ENCODE results near the gene SFT2D2. TPM values are rescaled to one million over a fixed set of nuclear protein-coding genes. Genes with fewer than 3 reads are reported as not detected.
A peak's percentile ranks its signal among the peaks of the same experiment; 100 is the strongest.

Gene SFT2D2
- total RNA-seq, 1 donor from 2014 or later, result 35.1 TPM

GRCh38 chr1:168261390-168261789 lies 35.6 kb downstream of the SFT2D2 start:
- TF ChIP-seq POLR2AphosphoS5 (IDR thresholded peaks at IDR 0.05; ENCODE audit: insufficient read depth in 1 of 2, low read depth in 1 of 2), result peak in 1 of 2 donors; percentile 25
- TF ChIP-seq, protein P1, sequence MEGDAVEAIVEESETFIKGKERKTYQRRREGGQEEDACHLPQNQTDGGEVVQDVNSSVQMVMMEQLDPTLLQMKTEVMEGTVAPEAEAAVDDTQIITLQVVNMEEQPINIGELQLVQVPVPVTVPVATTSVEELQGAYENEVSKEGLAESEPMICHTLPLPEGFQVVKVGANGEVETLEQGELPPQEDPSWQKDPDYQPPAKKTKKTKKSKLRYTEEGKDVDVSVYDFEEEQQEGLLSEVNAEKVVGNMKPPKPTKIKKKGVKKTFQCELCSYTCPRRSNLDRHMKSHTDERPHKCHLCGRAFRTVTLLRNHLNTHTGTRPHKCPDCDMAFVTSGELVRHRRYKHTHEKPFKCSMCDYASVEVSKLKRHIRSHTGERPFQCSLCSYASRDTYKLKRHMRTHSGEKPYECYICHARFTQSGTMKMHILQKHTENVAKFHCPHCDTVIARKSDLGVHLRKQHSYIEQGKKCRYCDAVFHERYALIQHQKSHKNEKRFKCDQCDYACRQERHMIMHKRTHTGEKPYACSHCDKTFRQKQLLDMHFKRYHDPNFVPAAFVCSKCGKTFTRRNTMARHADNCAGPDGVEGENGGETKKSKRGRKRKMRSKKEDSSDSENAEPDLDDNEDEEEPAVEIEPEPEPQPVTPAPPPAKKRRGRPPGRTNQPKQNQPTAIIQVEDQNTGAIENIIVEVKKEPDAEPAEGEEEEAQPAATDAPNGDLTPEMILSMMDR (IDR thresholded peaks at IDR 0.05), result no peak
- no peak for TF ChIP-seq POLR2A (IDR thresholded peaks at IDR 0.05)
- no peaks in the 10 kb centered on the region for H3K27me3 ChIP-seq
- peaks cover 12% of the 10 kb centered on the region for H3K4me1 ChIP-seq
- no peak overlapping the region for H3K4me3 ChIP-seq
- intact Hi-C loops (cut with DNase I), result no loop called here
- no peak overlapping the region for H3K27ac ChIP-seq
- no peaks in the 10 kb centered on the region for H3K9me3 ChIP-seq
- no peaks in the 10 kb centered on the region for H3K36me3 ChIP-seq
- DNase-seq (ENCODE audit: extremely low spot score in 2 of 2), result no peak

DNA sequence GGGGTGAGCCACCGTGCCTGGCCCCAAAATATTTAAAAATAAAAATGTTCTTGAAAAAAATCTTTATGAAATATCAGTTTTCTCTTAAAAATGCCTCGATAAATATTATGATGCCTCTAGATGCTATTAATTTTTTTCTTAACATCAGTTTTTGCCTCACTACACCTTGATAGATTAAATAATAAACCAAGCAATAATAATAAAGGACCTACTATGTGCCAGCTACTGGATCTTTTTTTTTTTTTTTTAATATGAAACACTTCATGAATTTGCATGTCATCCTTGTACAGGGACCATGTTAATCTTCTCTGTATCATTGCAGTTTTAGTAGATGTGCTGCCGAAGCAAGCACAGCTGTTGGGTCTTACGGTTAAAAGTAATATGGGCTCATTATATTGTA lies 37.3 kb downstream of the SFT2D2 start:
- TF ChIP-seq POLR2AphosphoS5 (IDR thresholded peaks at IDR 0.05; ENCODE audit: insufficient read depth in 1 of 2, low read depth in 1 of 2) (no peak), POLR2A (IDR thresholded peaks at IDR 0.05) (no peak)
- TF ChIP-seq, protein P1 (IDR thresholded peaks at IDR 0.05), result no peak
- H3K9me3 ChIP-seq, result no peaks in the 10 kb centered on the region

DNA sequence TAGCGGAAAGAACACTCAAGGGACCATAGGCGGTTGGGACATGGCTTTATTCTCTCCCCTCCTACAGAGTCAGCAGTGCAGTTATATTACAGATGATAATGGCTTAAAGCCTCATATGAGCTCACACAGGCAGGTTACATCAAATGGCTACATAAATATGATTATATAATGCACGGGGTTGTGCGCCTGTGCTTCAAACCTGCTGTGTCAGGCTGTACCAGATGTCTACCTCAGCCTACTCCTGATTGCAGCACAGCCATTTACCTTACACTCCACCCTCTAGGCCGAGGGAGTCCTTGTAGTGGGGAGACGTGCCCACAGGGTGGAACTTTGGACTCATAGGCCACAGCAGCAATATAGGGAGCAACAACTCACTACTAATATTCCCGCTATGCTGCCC lies 38.5 kb downstream of the SFT2D2 start:
- intact Hi-C loops (cut with DNase I), result no loop called here
- H3K9me3 ChIP-seq, result no peaks in the 10 kb centered on the region

More for the DNA sequence above, 37.3 kb downstream of the SFT2D2 start:
- H3K4me3 ChIP-seq, result no peak overlapping the region
- H3K36me3 ChIP-seq, result no peaks in the 10 kb centered on the region
- H3K27ac ChIP-seq, result no peak overlapping the region
- intact Hi-C loops (cut with DNase I), result no loop called here
- no peak for DNase-seq (ENCODE audit: extremely low spot score in 2 of 2)
- H3K4me1 ChIP-seq, result peaks cover 12% of the 10 kb centered on the region
- H3K27me3 ChIP-seq, result no peaks in the 10 kb centered on the region

DNA sequence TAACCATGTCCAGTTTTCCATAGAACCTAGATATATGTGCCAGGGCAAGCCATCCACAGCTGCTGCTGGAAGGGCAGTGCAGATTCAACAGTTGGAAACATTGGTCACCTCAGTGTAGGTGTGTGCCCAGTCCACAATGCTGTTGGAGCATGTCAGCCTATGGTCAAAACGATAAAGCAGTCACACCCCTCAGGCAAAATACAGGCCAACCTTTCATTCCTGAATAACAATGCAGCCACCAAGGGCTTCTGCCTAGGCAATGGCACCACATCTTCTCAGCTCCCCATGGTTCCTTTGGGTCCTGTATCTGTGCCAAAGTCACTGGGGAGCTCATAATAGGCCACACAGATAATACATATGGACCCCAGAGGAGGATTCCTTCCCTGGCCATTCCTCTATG lies 39.8 kb downstream of the SFT2D2 start:
- intact Hi-C loops (cut with DNase I), result no loop called here
- H3K4me3 ChIP-seq, result no peak overlapping the region
- H3K4me1 ChIP-seq, result peaks cover 12% of the 10 kb centered on the region

More for the DNA sequence above, 38.5 kb downstream of the SFT2D2 start:
- Histone ChIP-seq H3K4me1 (peaks cover 12% of the 10 kb centered on the region), H3K27me3 (no peaks in the 10 kb centered on the region), H3K27ac (no peak overlapping the region), H3K36me3 (no peaks in the 10 kb centered on the region), H3K4me3 (no peak overlapping the region)
- no peak for DNase-seq (ENCODE audit: extremely low spot score in 2 of 2)
- TF ChIP-seq, protein P1 (IDR thresholded peaks at IDR 0.05), result no peak
- TF ChIP-seq POLR2AphosphoS5 (IDR thresholded peaks at IDR 0.05; ENCODE audit: insufficient read depth in 1 of 2, low read depth in 1 of 2) (no peak), POLR2A (IDR thresholded peaks at IDR 0.05) (no peak)

GRCh38 chr1:168266644-168267186 lies 40.9 kb downstream of the SFT2D2 start:
- Histone ChIP-seq H3K27ac (no peak overlapping the region), H3K4me1 (peaks cover 4% of the 10 kb centered on the region), H3K27me3 (no peaks in the 10 kb centered on the region), H3K4me3 (no peak overlapping the region), H3K9me3 (no peaks in the 10 kb centered on the region), H3K36me3 (no peaks in the 10 kb centered on the region)
- TF ChIP-seq POLR2AphosphoS5 (IDR thresholded peaks at IDR 0.05; ENCODE audit: insufficient read depth in 1 of 2, low read depth in 1 of 2) (no peak), POLR2A (IDR thresholded peaks at IDR 0.05) (no peak)
- TF ChIP-seq, protein P1 (IDR thresholded peaks at IDR 0.05), result no peak
- intact Hi-C loops (cut with DNase I), result no loop called here
- no peak for DNase-seq (ENCODE audit: extremely low spot score in 2 of 2)

More for the DNA sequence above, 39.8 kb downstream of the SFT2D2 start:
- Histone ChIP-seq H3K27ac (no peak overlapping the region), H3K9me3 (no peaks in the 10 kb centered on the region), H3K36me3 (no peaks in the 10 kb centered on the region), H3K27me3 (no peaks in the 10 kb centered on the region)
- no peak for DNase-seq (ENCODE audit: extremely low spot score in 2 of 2)
- no peak for TF ChIP-seq POLR2AphosphoS5 (IDR thresholded peaks at IDR 0.05; ENCODE audit: insufficient read depth in 1 of 2, low read depth in 1 of 2)
- no peak for TF ChIP-seq POLR2A (IDR thresholded peaks at IDR 0.05)
- TF ChIP-seq, protein P1 (IDR thresholded peaks at IDR 0.05), result no peak

Data from vagina (tissue), 2 donors.